K562 (cell line): ENCODE measurements around the gene CELF4. TPM values are rescaled to one million over a fixed set of nuclear protein-coding genes. Genes with fewer than 3 reads are reported as not detected.

Experiments used
- ATAC-seq: fragments of 200-7000 bp; cut with Tn5 transposase; 3 replicates; pipeline ENCODE4 v1.9.1; 2020; ENCODE audit warnings: moderate library complexity
- BruUV-seq: library from RNA; stranded (reverse); fragments of 400-500 nt; replicated peaks from 2 replicates; lab custom pipeline; 2021; lab: Mats Ljungman, UMichigan
- CTCF ChIA-PET: fragments of 300-600 bp; formaldehyde crosslinking; extraction: SDS; loops from one replicate; lab custom pipeline; 2021; ENCODE audit warnings: low intra/inter-chr PET ratio; lab: Yijun Ruan, JAX
- POLR2A ChIA-PET: fragments of 300-600, 350-650 bp; sonication (Branson Sonifier 250); formaldehyde crosslinking; extraction: SDS; loops from one replicate; lab custom pipeline; 2021; ENCODE audit warnings: antibody characterized with exemption, inconsistent platforms; lab: Yijun Ruan, JAX
- DNase-seq, 4 experiments: peaks; one replicate each; pipeline versions ENCODE4 v3.0.0 to v3.0.0-alpha.2; 2011 to 2018; ENCODE audit warnings: low spot score in 3 of 4, mixed read lengths in 3 of 4; ENCODE audit errors: extremely low read depth in 1 of 4
- FAIRE-seq: peaks from 2 replicates; lab custom pipeline; 2011; peaks lifted over from hg19 to GRCh38; lab: Jason Lieb, UNC
- H2AFZ ChIP-seq: 2 replicates; pipeline ENCODE4 v1.6.0; 2011; ENCODE audit warnings: low read depth, low read length, control low read depth, inconsistent platforms
- H3K27ac ChIP-seq: fragments of 200-600 bp; 3 replicates; pipeline ENCODE4 v1.8.0; 2011; ENCODE audit warnings: low read depth, mild to moderate bottlenecking, control low read depth, inconsistent platforms, low read length, moderate library complexity, mixed read lengths; ENCODE audit errors: extremely low read depth
- H3K27me3 ChIP-seq, 2 experiments: fragments of 300-600 bp in 1 of 2; 2 replicates in 1 of 2; 3 replicates in 1 of 2; pipeline versions ENCODE4 v1.6.0 to v1.8.0; 2011; ENCODE audit warnings: inconsistent platforms in 2 of 2, low read length in 2 of 2, mild to moderate bottlenecking in 1 of 2, mixed read lengths in 1 of 2, moderate library complexity in 1 of 2; ENCODE audit not compliant: control insufficient read depth in 2 of 2, insufficient read depth in 2 of 2
- H3K36me3 ChIP-seq: fragments of 300-600 bp; 3 replicates; pipeline ENCODE4 v1.8.0; 2011; ENCODE audit warnings: mild to moderate bottlenecking, low read length, inconsistent platforms; ENCODE audit not compliant: control insufficient read depth, insufficient read depth
- H3K4me1 ChIP-seq, 2 experiments: fragments of 200-600 bp in 1 of 2; replicated peaks in 1 of 2; 2 replicates in 1 of 2; 3 replicates in 1 of 2; pipeline versions ENCODE4 v1.5.1 to v1.8.0; 2011; ENCODE audit warnings: inconsistent platforms in 2 of 2, low read length in 2 of 2, mild to moderate bottlenecking in 1 of 2, mixed read lengths in 1 of 2, moderate library complexity in 1 of 2; ENCODE audit not compliant: control insufficient read depth in 2 of 2, insufficient read depth in 2 of 2
- H3K4me2 ChIP-seq: 2 replicates; pipeline ENCODE4 v1.6.1; 2011; ENCODE audit warnings: low read length, control low read depth, inconsistent platforms, mixed read lengths; ENCODE audit not compliant: insufficient read depth
- H3K4me3 ChIP-seq: fragments of 200-600 bp; sonication (generic), shearing (Covaris generic); 2 replicates; pipeline ENCODE4 v1.5.1; 2016; ENCODE audit warnings: control low read depth, inconsistent platforms
- H3K79me2 ChIP-seq: fragments of 200-600 bp; 3 replicates; pipeline ENCODE4 v1.8.0; 2011; ENCODE audit warnings: low read length, inconsistent platforms; ENCODE audit not compliant: control insufficient read depth, insufficient read depth
- H3K9ac ChIP-seq, 2 experiments: 2 replicates each; pipeline versions ENCODE4 v1.6.0 to v1.6.1; 2011; ENCODE audit warnings: low read depth in 2 of 2, low read length in 2 of 2, control low read depth in 1 of 2, inconsistent platforms in 1 of 2, mild to moderate bottlenecking in 1 of 2, mixed read lengths in 1 of 2; ENCODE audit not compliant: insufficient read depth in 1 of 2
- H3K9me1 ChIP-seq: one replicate; pipeline ENCODE4 v1.6.0; 2011; ENCODE audit warnings: inconsistent platforms, mild to moderate bottlenecking, low read length, moderate library complexity; ENCODE audit not compliant: control insufficient read depth, insufficient read depth
- H3K9me3 ChIP-seq: replicated peaks from 2 replicates; pipeline ENCODE4 v1.5.1; 2011; ENCODE audit warnings: low read depth, low read length, inconsistent platforms; ENCODE audit not compliant: control insufficient read depth, insufficient read depth
- H4K20me1 ChIP-seq: replicated peaks from 2 replicates; pipeline ENCODE4 v1.6.1; 2011; ENCODE audit warnings: low read length, inconsistent platforms, mixed read lengths; ENCODE audit not compliant: control insufficient read depth, insufficient read depth
- ILF3 ChIP-seq: fragments of 450-650 bp; IDR thresholded peaks from 2 replicates; pipeline ENCODE4 v1.6.1; 2018; ENCODE audit warnings: antibody characterized with exemption, mild to moderate bottlenecking, moderate library complexity, borderline replicate concordance
- IRF1 ChIP-seq: sonication (generic); formaldehyde crosslinking; IDR thresholded peaks from 2 replicates; pipeline ENCODE4 v1.8.0; 2022; ENCODE audit warnings: missing genetic modification reagents, mild to moderate bottlenecking, borderline replicate concordance
- NCOA2 ChIP-seq, 2 experiments: fragments of 450-650 bp; IDR thresholded peaks; 2 replicates each; pipeline ENCODE4 v1.6.1; 2018; ENCODE audit warnings: mild to moderate bottlenecking in 2 of 2, moderate library complexity in 1 of 2; ENCODE audit not compliant: partially characterized antibody in 2 of 2
- SMAD1 ChIP-seq: fragments of 150-350 bp; IDR thresholded peaks from 2 replicates; pipeline ENCODE4 v1.6.1; 2014; ENCODE audit warnings: low read length, low read depth; ENCODE audit not compliant: partially characterized antibody
- SMARCA5 ChIP-seq: fragments of 450-650 bp; IDR thresholded peaks from 2 replicates; pipeline ENCODE4 v1.6.1; 2016
- U2AF2 ChIP-seq: fragments of 200-400 bp; formaldehyde crosslinking; optimal IDR thresholded peaks from 2 replicates; pipeline ENCODE3; 2017; ENCODE audit warnings: low read depth, mild to moderate bottlenecking, low read length
- XRCC3 ChIP-seq: fragments of 450-650 bp; IDR thresholded peaks from 2 replicates; pipeline ENCODE4 v1.6.1; 2017; ENCODE audit warnings: mild to moderate bottlenecking, moderate library complexity
- ZBTB34 ChIP-seq: fragments of 250-450 bp; sonication (Bioruptor Pico); IDR thresholded peaks from 2 replicates; pipeline ENCODE4 v1.8.0; 2021; ENCODE audit warnings: mild to moderate bottlenecking, moderate library complexity
- ZNF165 ChIP-seq: fragments of 250-450 bp; sonication (Bioruptor Pico); IDR thresholded peaks from 2 replicates; pipeline ENCODE4 v1.4.0; 2020; ENCODE audit warnings: borderline replicate concordance
- ZNF3 ChIP-seq: fragments of 250-450 bp; sonication (Bioruptor Pico); IDR thresholded peaks from 2 replicates; pipeline ENCODE4 v1.5.0; 2021; ENCODE audit warnings: mild to moderate bottlenecking, moderate library complexity
- ZNF830 ChIP-seq: fragments of 250-450 bp; sonication (Bioruptor Pico); IDR thresholded peaks from 2 replicates; pipeline ENCODE4 v1.5.0; 2021; ENCODE audit warnings: mild to moderate bottlenecking
- WGBS: fragments of 100-300 bp; shearing (Covaris generic); methylation state at CpG from one replicate; pipeline ENCODE4 v1.1.6; 2016; ENCODE audit warnings: low coverage, mixed read lengths; ENCODE audit not compliant: insufficient coverage; ENCODE audit errors: missing lambda C conversion rate; 5-methylcytosine and 5-hydroxymethylcytosine counted together
- in situ Hi-C: fragments of 300-500 bp; cut with MboI; formaldehyde crosslinking; loops from 4 replicates; pipeline ENCODE4 v1.15.0; 2018; ENCODE audit warnings: inconsistent platforms, mixed read lengths
- intact Hi-C: fragments of 100-400 bp; cut with micrococcal nuclease; formaldehyde crosslinking; loops from 2 replicates; pipeline ENCODE4 v1.14.2; 2022
- polyA plus RNA-seq, 8 experiments: library from polyadenylated mRNA; depleted of rRNA in 4 of 8; stranded (reverse) in 5 of 8; unstranded in 3 of 8; fragments of >200 nt; fragmentation: Nextera tagmentation in 2 of 8; fragmentation: Illumina TruSeq in 1 of 8; extraction: Ambion mirVana in 2 of 8; extraction: Trizol in 1 of 8; gene quantifications; 2 replicates each; pipeline versions ENCODE4 v1.2.1 to v1.2.3, GENCODE V29; 2011 to 2014; ENCODE audit warnings: inconsistent platforms in 1 of 8, missing spikeins in 1 of 8
- total RNA-seq, 7 experiments: library from RNA; depleted of rRNA in 6 of 7; stranded (reverse); fragments of >200 nt in 6 of 7; fragmentation: Illumina TruSeq in 2 of 7; extraction: Trizol in 2 of 7; gene quantifications; 2 replicates each; pipeline versions ENCODE4 v1.2.1 to v1.2.3, GENCODE V29; 2011 to 2021; ENCODE audit warnings: low replicate concordance in 1 of 7

Gene CELF4
- total and polyA plus RNA-seq, 9 of the 15 experiments (the other 6 are each of a cell fraction or from before 2014, with no cell fraction given) = 0.04 to 0.24 (median 0.07) TPM; not detected in 3

GRCh38 chr18:37351110-37351509, 214.5 kb downstream of the CELF4 start:
- ChIA-PET POLR2A (interaction anchor here (0.6 to 1.1 kb wide), 2 partner anchors 27 to 249 kb away, joined by 3 read pairs; no protein-coding TSS in a partner anchor), CTCF (no interaction called here)
- H3K4me1 ChIP-seq = no peaks in the 10 kb centered on the region
- FAIRE-seq (no peak), ATAC-seq (no peak), DNase-seq (no peak)
- intact Hi-C loops = no loop called here
- H3K79me2 ChIP-seq = no peaks in the 10 kb centered on the region
- peaks cover 0 to 8% of the 10 kb centered on the region in 2 experiments; a peak in 1 of 5 replicates for H3K27me3 ChIP-seq
- under 1% methylated on average over 9 of the region's 9 CpGs for WGBS
- no peak overlapping the region for H2AFZ ChIP-seq
- H3K4me2 ChIP-seq = no peak overlapping the region
- no peaks in the 10 kb centered on the region for H3K9me1 ChIP-seq
- no peak overlapping the region for H3K27ac ChIP-seq
- H4K20me1 ChIP-seq = no peaks in the 10 kb centered on the region
- TF ChIP-seq ZNF830 (CRISPR knock-in tag) (no peak), ZNF165 (CRISPR knock-in tag) (no peak), ILF3 (no peak), ZBTB34 (CRISPR knock-in tag) (no peak), IRF1 (no peak), SMAD1 (no peak), ZNF3 (no peak), NCOA2 (IDR thresholded peaks at IDR 0.05; ENCODE audit: partially characterized antibody in 2 of 2) (no peak), XRCC3 (no peak), SMARCA5 (no peak), U2AF2 (no peak)
- no peaks in the 10 kb centered on the region for H3K9me3 ChIP-seq
- in situ Hi-C loops = no loop called here
- H3K36me3 ChIP-seq = no peaks in the 10 kb centered on the region
- no peak overlapping the region for H3K4me3 ChIP-seq
- no TSS peak for BruUV-seq
- H3K9ac ChIP-seq = no peak overlapping the region
